SK-N-MC (cell line): ENCODE data around the gene MAP3K7.

Experiments
- EZH2 ChIP-seq: fragments of 200-600 bp; sonication (generic); IDR thresholded peaks from one replicate; pipeline ENCODE4 v1.6.1; 2017; ENCODE audit warnings: antibody characterized with exemption
- FOXP2 ChIP-seq: optimal IDR thresholded peaks from 2 replicates; pipeline ENCODE3; 2011; ENCODE audit warnings: mild to moderate bottlenecking, moderate library complexity; ENCODE audit not compliant: insufficient read depth; ENCODE audit errors: extremely low read length, control extremely low read depth
- POLR2AphosphoS5 ChIP-seq: IDR thresholded peaks from 2 replicates; pipeline ENCODE4 v1.6.1; 2012; ENCODE audit warnings: mild to moderate bottlenecking, low read depth, low read length, borderline replicate concordance

GRCh38 chr6:90544081-90544480 lies 42.8 kb downstream of the MAP3K7 start:
- TF ChIP-seq EZH2, result no peak
- no peak for TF ChIP-seq POLR2AphosphoS5
- no peak for TF ChIP-seq FOXP2
